Neural cell (in vitro differentiated cells): Measurements from ENCODE around the gene EYS.

Experiments used
- CTCF ChIP-seq: fragments of 450-650 bp; IDR thresholded peaks from 2 replicates; pipeline ENCODE4 v1.5.1; 2014; ENCODE audit warnings: antibody characterized with exemption, mild to moderate bottlenecking, moderate library complexity; ENCODE audit not compliant: poor library complexity, severe bottlenecking
- EP300 ChIP-seq: fragments of 450-650 bp; conservative IDR thresholded peaks from 2 replicates; pipeline ENCODE4 v1.6.1; 2014; ENCODE audit warnings: antibody characterized with exemption, mild to moderate bottlenecking, moderate library complexity; ENCODE audit not compliant: poor library complexity, severe bottlenecking
- EZH2 ChIP-seq: fragments of 200-600, 300-800 bp; shearing (Covaris generic), sonication (generic); IDR thresholded peaks from 2 replicates; pipeline ENCODE4 v1.6.1; 2014; ENCODE audit warnings: antibody characterized with exemption, low read length, borderline replicate concordance, mild to moderate bottlenecking; ENCODE audit not compliant: insufficient read depth, poor library complexity, severe bottlenecking
- MXI1 ChIP-seq: fragments of 450-650 bp; conservative IDR thresholded peaks from 2 replicates; pipeline ENCODE4 v1.6.1; 2014; ENCODE audit warnings: antibody characterized with exemption, mild to moderate bottlenecking; ENCODE audit not compliant: poor library complexity, severe bottlenecking
- POLR2AphosphoS5 ChIP-seq: IDR thresholded peaks from 2 replicates; pipeline ENCODE4 v1.6.1; 2012
- REST ChIP-seq: IDR thresholded peaks from 2 replicates; pipeline ENCODE4 v1.6.1; 2012; ENCODE audit warnings: borderline replicate concordance
- SMC3 ChIP-seq: fragments of 450-650 bp; conservative IDR thresholded peaks from 2 replicates; pipeline ENCODE4 v1.6.1; 2014; ENCODE audit warnings: antibody characterized with exemption, mild to moderate bottlenecking, moderate library complexity; ENCODE audit not compliant: poor library complexity
- TAF1 ChIP-seq: IDR thresholded peaks from 2 replicates; pipeline ENCODE4 v1.6.1; 2012; ENCODE audit warnings: low read depth

GRCh38 chr6:65469650-65470049 is 237.4 kb downstream of the EYS start:
- TF ChIP-seq CTCF (no peak), EZH2 (no peak), POLR2AphosphoS5 (no peak), REST (no peak), SMC3 (no peak), TAF1 (no peak), EP300 (no peak), MXI1 (no peak)
